ENCODE results near the gene CHST8. TPM values are rescaled to one million over a fixed set of nuclear protein-coding genes. Genes with fewer than 3 reads are reported as not detected.

CHST8 gene
- total RNA-seq, 1 donor from 2014 or later = 3.0 TPM

GRCh38 chr19:33802001-33802400 lies 180.2 kb downstream of the CHST8 start:
- H3K36me3 Mint-ChIP-seq (ENCODE audit: insufficient read depth) = peaks cover 13% of the 10 kb centered on the region

GRCh38 chr19:33802801-33803200 lies 181.0 kb downstream of the CHST8 start:
- no peak for DNase-seq (ENCODE audit: low spot score, unreplicated experiment)
- Mint-ChIP-seq H3K36me3 (ENCODE audit: insufficient read depth) (peaks cover 13% of the 10 kb centered on the region), H3K4me3 (ENCODE audit: low read depth) (no peak overlapping the region), H3K9me3 (ENCODE audit: low read depth) (no peaks in the 10 kb centered on the region), H3K27ac (no peak overlapping the region), H3K27me3 (no peaks in the 10 kb centered on the region), H3K4me1 (ENCODE audit: low read depth) (peaks cover 6% of the 10 kb centered on the region)
- no peak for TF ChIP-seq CTCF (IDR thresholded peaks at IDR 0.05; ENCODE audit: unreplicated experiment)

More at GRCh38 chr19:33802001-33802400, 180.2 kb downstream of the CHST8 start:
- Mint-ChIP-seq H3K27ac (no peak overlapping the region), H3K4me3 (ENCODE audit: low read depth) (no peak overlapping the region), H3K27me3 (no peaks in the 10 kb centered on the region), H3K4me1 (ENCODE audit: low read depth) (peaks cover 6% of the 10 kb centered on the region), H3K9me3 (ENCODE audit: low read depth) (no peaks in the 10 kb centered on the region)
- TF ChIP-seq CTCF (IDR thresholded peaks at IDR 0.05; ENCODE audit: unreplicated experiment) = no peak
- DNase-seq (ENCODE audit: low spot score, unreplicated experiment) = no peak

- H3K4me3 Mint-ChIP-seq (ENCODE audit: low read depth) = no peak overlapping the region
- no peak overlapping the region for H3K27ac Mint-ChIP-seq
- no peaks in the 10 kb centered on the region for H3K9me3 Mint-ChIP-seq (ENCODE audit: low read depth)
Measured at GRCh38 chr19:33803383-33803782, 181.6 kb downstream of the CHST8 start.

GRCh38 chr19:33804021-33804799 lies 182.5 kb downstream of the CHST8 start:
- no peak for DNase-seq (ENCODE audit: low spot score, unreplicated experiment)
- no peak for TF ChIP-seq CTCF (IDR thresholded peaks at IDR 0.05; ENCODE audit: unreplicated experiment)
- no peaks in the 10 kb centered on the region for H3K9me3 Mint-ChIP-seq (ENCODE audit: low read depth)
- H3K36me3 Mint-ChIP-seq (ENCODE audit: insufficient read depth) = peaks cover 17% of the 10 kb centered on the region
- no peak overlapping the region for H3K4me3 Mint-ChIP-seq (ENCODE audit: low read depth)
- no peak overlapping the region for H3K27ac Mint-ChIP-seq
- H3K4me1 Mint-ChIP-seq (ENCODE audit: low read depth) = peaks cover 1% of the 10 kb centered on the region
- no peaks in the 10 kb centered on the region for H3K27me3 Mint-ChIP-seq

More at GRCh38 chr19:33803383-33803782, 181.6 kb downstream of the CHST8 start:
- Mint-ChIP-seq H3K36me3 (ENCODE audit: insufficient read depth) (peaks cover 17% of the 10 kb centered on the region), H3K27me3 (no peaks in the 10 kb centered on the region), H3K4me1 (ENCODE audit: low read depth) (peaks cover 6% of the 10 kb centered on the region)
- DNase-seq (ENCODE audit: low spot score, unreplicated experiment) = no peak
- TF ChIP-seq CTCF (IDR thresholded peaks at IDR 0.05; ENCODE audit: unreplicated experiment) = no peak

- no peak for DNase-seq (ENCODE audit: low spot score, unreplicated experiment)
- H3K36me3 Mint-ChIP-seq (ENCODE audit: insufficient read depth) = peaks cover 17% of the 10 kb centered on the region
- H3K4me1 Mint-ChIP-seq (ENCODE audit: low read depth) = no peaks in the 10 kb centered on the region
- no peaks in the 10 kb centered on the region for H3K27me3 Mint-ChIP-seq
- no peaks in the 10 kb centered on the region for H3K9me3 Mint-ChIP-seq (ENCODE audit: low read depth)
- TF ChIP-seq CTCF (IDR thresholded peaks at IDR 0.05; ENCODE audit: unreplicated experiment) = no peak
- H3K4me3 Mint-ChIP-seq (ENCODE audit: low read depth) = no peak overlapping the region
- no peak overlapping the region for H3K27ac Mint-ChIP-seq
Measured at GRCh38 chr19:33805313-33805712, 183.6 kb downstream of the CHST8 start.
